ENCODE results near the gene NUP160.
"Not testable (repeated sequence)": the region's sequence is repeated elsewhere in the genome, so short reads cannot be mapped to it uniquely, and the experiment has no call there.

NUP160 gene

DNA sequence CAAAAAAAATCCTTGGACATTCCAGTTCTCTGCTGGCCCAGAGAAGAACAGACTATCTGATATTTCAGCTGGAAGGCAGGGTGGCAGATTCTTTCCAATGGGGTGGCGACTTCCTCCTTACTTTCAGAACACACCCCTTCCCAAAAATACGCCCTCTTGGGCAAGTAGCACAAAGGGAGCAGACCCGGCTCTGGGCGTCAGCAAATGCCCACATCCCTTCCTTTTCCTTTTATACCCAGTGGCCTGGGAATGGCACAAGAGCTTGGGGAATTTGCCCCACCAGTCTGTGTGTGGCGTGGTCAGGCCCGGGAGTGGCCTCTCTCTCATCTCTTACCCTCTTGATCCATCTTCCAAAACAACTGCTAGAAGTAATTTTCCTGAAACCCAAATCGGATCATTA is 33.0 kb upstream of the NUP160 start:
- Histone ChIP-seq H3K27ac (ENCODE audit: low read depth, low read length, poor library complexity, severe bottlenecking) (no peak overlapping the region), H4K20me1 (ENCODE audit: insufficient read depth, low read length) (no peaks in the 10 kb centered on the region)

DNA sequence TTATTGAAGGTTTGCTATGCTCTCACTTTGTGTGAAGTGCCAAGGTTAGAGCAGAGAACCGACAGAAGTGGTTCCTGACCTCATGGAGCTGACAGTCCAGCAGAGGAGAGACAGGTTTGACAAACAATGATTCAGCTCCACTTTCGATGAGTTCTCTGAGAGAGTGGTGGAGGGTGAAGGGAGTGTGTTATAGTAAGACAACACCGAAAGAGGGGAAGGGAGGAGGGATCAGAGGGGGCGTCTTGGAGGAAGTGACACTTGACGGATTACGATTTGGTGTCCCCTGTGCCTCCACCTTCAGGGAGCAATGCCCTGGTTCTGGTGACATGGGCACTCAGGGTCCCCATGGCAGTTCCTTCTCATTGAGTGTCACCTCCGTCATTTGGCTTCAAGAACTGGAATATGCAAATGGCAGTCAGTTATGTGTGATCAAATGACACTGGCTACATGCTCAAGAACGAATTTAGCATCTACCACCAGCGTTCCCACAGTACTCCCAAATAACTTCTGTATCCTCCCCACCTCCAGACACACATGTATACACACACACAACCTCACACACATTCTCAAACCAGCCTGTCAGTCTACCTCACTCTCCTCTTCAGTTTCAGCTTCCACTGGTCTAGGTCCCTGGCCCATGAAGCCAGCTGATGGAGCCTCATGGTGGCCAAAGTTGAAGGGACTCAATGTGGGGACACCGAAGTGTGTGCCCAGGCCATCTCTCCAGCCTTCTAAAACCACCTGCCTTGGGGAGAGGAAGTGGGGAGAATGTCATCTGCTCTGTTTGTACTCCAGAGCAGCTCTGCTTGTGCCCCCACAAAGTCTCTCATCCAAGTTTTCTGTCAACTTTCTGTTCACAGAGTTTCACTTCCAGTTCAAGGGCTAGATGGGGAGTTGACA is 31.4 kb upstream of the NUP160 start:
- Histone ChIP-seq H3K27me3 (ENCODE audit: insufficient read depth, low read length) (no peaks in the 10 kb centered on the region), H3K9me3 (ENCODE audit: low read length) (peaks cover 13% of the 10 kb centered on the region), H3F3A (ENCODE audit: insufficient read depth, low read length) (no peaks in the 10 kb centered on the region), H3K36me3 (ENCODE audit: insufficient read depth, low read length) (no peaks in the 10 kb centered on the region; the same call in 1 of the 2 replicates), H2AFZ (ENCODE audit: low read length) (no peak overlapping the region), H3K79me2 (ENCODE audit: insufficient read depth, low read length) (no peaks in the 10 kb centered on the region), H3K4me3 (ENCODE audit: low read depth, low read length, poor library complexity, severe bottlenecking) (no peak overlapping the region), H3K9me2 (ENCODE audit: low read depth, low read length) (no peaks in the 10 kb centered on the region), H3K4me1 (ENCODE audit: insufficient read depth, low read length, severe bottlenecking) (peaks cover 17% of the 10 kb centered on the region), H3K27ac (ENCODE audit: low read depth, low read length, poor library complexity, severe bottlenecking) (peak overlapping the region; percentile 76), H3K4me2 (ENCODE audit: low read length) (peak overlapping the region; percentile 18; the same call in 1 of the 2 replicates), H3K9ac (ENCODE audit: low read length) (peak overlapping the region; percentile 15; the same call in 1 of the 2 replicates), H4K20me1 (ENCODE audit: insufficient read depth, low read length) (no peaks in the 10 kb centered on the region)
- TF ChIP-seq EZH2 (IDR thresholded peaks at IDR 0.05; ENCODE audit: borderline replicate concordance, low read length) (no peak), CTCF (IDR thresholded peaks at IDR 0.05; ENCODE audit: low read length) (no peak)

More for the DNA sequence above, 33.0 kb upstream of the NUP160 start:
- Histone ChIP-seq H2AFZ (ENCODE audit: low read length) (no peak overlapping the region), H3K27me3 (ENCODE audit: insufficient read depth, low read length) (no peaks in the 10 kb centered on the region), H3F3A (ENCODE audit: insufficient read depth, low read length) (no peaks in the 10 kb centered on the region), H3K9me2 (ENCODE audit: low read depth, low read length) (no peaks in the 10 kb centered on the region), H3K4me1 (ENCODE audit: insufficient read depth, low read length, severe bottlenecking) (peaks cover 24% of the 10 kb centered on the region), H3K4me3 (ENCODE audit: low read depth, low read length, poor library complexity, severe bottlenecking) (no peak overlapping the region), H3K79me2 (ENCODE audit: insufficient read depth, low read length) (no peaks in the 10 kb centered on the region), H3K4me2 (ENCODE audit: low read length) (no peak overlapping the region), H3K9ac (ENCODE audit: low read length) (no peak overlapping the region), H3K9me3 (ENCODE audit: low read length) (peaks cover 7% of the 10 kb centered on the region), H3K36me3 (ENCODE audit: insufficient read depth, low read length) (no peaks in the 10 kb centered on the region; the same call in 1 of the 2 replicates)
- TF ChIP-seq EZH2 (IDR thresholded peaks at IDR 0.05; ENCODE audit: borderline replicate concordance, low read length) (no peak), CTCF (IDR thresholded peaks at IDR 0.05; ENCODE audit: low read length) (no peak)

DNA sequence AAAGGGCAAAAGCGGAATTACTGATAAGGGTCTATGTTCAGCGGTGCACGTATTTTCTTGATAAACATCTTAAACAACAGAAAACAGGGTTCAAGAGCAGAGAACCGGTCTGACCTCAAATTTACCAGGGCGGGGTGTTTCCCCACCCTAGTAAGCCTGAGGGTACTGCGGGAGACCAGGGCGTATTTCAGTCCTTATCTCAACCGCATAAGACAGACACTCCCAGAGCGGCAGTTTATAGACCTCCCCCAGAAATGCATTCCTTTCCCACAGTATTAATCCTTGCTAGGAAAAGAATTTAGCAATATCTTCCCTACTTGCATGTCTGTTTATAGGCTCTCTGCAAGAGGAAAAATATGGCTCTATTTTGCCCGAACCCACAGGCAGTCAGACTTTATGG is 27.7 kb upstream of the NUP160 start:
- H3K9ac ChIP-seq (ENCODE audit: low read length); H3K27me3 ChIP-seq (ENCODE audit: insufficient read depth, low read length); H3K4me3 ChIP-seq (ENCODE audit: low read depth, low read length, poor library complexity, severe bottlenecking); H3K9me2 ChIP-seq (ENCODE audit: low read depth, low read length); H3K36me3 ChIP-seq (ENCODE audit: insufficient read depth, low read length); H2AFZ ChIP-seq (ENCODE audit: low read length); H3F3A ChIP-seq (ENCODE audit: insufficient read depth, low read length); H3K27ac ChIP-seq (ENCODE audit: low read depth, low read length, poor library complexity, severe bottlenecking); H3K79me2 ChIP-seq (ENCODE audit: insufficient read depth, low read length); H4K20me1 ChIP-seq (ENCODE audit: insufficient read depth, low read length); H3K4me2 ChIP-seq (ENCODE audit: low read length): not testable (repeated sequence)
- H3K9me3 ChIP-seq (ENCODE audit: low read length) = peaks cover 13% of the 10 kb centered on the region
- H3K4me1 ChIP-seq (ENCODE audit: insufficient read depth, low read length, severe bottlenecking) = peaks cover 17% of the 10 kb centered on the region

Measured in OCI-LY1 (cell line).